Measurements from ENCODE around the gene KIF2C. TPM values are rescaled to one million over a fixed set of nuclear protein-coding genes. Genes with fewer than 3 reads are reported as not detected.

The KIF2C gene
- total and polyA plus RNA-seq, 2 donors (not counting 1 experiment from before 2014, with no cell fraction given), result 0.25 to 0.69 TPM

- ChIA-PET POLR2A (interaction anchor here (1.2 to 1.7 kb wide), 2 partner anchors 16 to 23 kb away, joined by 5 to 7 read pairs; partner anchors contain the start of gene RPS8), CTCF (interaction anchor here (1.0 to 3.4 kb wide), 4 partner anchors 8 to 221 kb away, joined by 3 to 24 read pairs (median 6); partner anchors contain the start of genes HECTD3, RNU5D-1 and UROD)
- Histone ChIP-seq H2AFZ (ENCODE audit: insufficient read depth, low read depth, low read length, poor library complexity, severe bottlenecking) (no peak overlapping the region), H3K79me2 (ENCODE audit: control insufficient read depth, insufficient read depth, low read length) (no peaks in the 10 kb centered on the region), H3K4me2 (replicated peaks; ENCODE audit: low read depth, low read length, poor library complexity, severe bottlenecking) (no peak overlapping the region), H3K36me3 (replicated peaks in 1 of 2; ENCODE audit: control extremely low read depth in 1 of 2, control insufficient read depth in 1 of 2, extremely low read depth in 1 of 2, insufficient read depth in 2 of 2, low read length in 1 of 2) (no peaks in the 10 kb centered on the region), H3K27ac (ENCODE audit: low read length in 2 of 2) (no peak overlapping the region), H4K20me1 (ENCODE audit: control insufficient read depth, insufficient read depth, low read length, poor library complexity, severe bottlenecking) (no peaks in the 10 kb centered on the region), H3K27me3 (replicated peaks in 1 of 4; ENCODE audit: control extremely low read depth in 1 of 4, control insufficient read depth in 3 of 4, insufficient read depth in 4 of 4, low read length in 3 of 4) (no peaks in the 10 kb centered on the region), H3K4me1 (ENCODE audit: control insufficient read depth in 2 of 2, insufficient read depth in 2 of 2, low read length in 2 of 2) (peaks cover 0 to 7% of the 10 kb centered on the region in 2 donors), H3K9ac (ENCODE audit: low read length) (no peak overlapping the region), H3K9me3 (ENCODE audit: control extremely low read depth in 1 of 3, control insufficient read depth in 2 of 3, insufficient read depth in 1 of 3, low read length in 2 of 3) (no peaks in the 10 kb centered on the region), H3K4me3 (ENCODE audit: control extremely low read depth in 1 of 5, extremely low read depth in 1 of 5, insufficient read depth in 1 of 5, low read depth in 2 of 5, low read length in 4 of 5) (no peak overlapping the region)
- intact Hi-C loops (cut with micrococcal nuclease), result no loop called here
- Mint-ChIP-seq H3K27ac (no peak overlapping the region), H3K9me3 (ENCODE audit: insufficient read depth) (no peaks in the 10 kb centered on the region), H3K4me3 (no peak overlapping the region), H3K4me1 (peaks cover 5% of the 10 kb centered on the region), H3K27me3 (no peaks in the 10 kb centered on the region)
- 69% methylated on average over 5 of the region's 7 CpGs for WGBS (ENCODE audit: insufficient coverage)
- DNase-seq (no peak), ATAC-seq (ENCODE audit: low read depth) (no peak)
- TF ChIP-seq CTCF (IDR thresholded peaks at IDR 0.05), result no peak
- TF ChIP-seq EZH2 (IDR thresholded peaks at IDR 0.05; ENCODE audit: borderline replicate concordance, insufficient read depth, low read depth, low read length, poor library complexity, severe bottlenecking), result no peak
These were observed 51.5 kb downstream of the KIF2C start for GRCh38 chr1:44790968-44791801.

All from B cell (primary cell).